ENCODE data around the gene BCL2. TPM values are rescaled to one million over a fixed set of nuclear protein-coding genes. Genes with fewer than 3 reads are reported as not detected.

Gene BCL2
- total RNA-seq, 1 experiment from 2014 or later, result 2.5 TPM

DNA sequence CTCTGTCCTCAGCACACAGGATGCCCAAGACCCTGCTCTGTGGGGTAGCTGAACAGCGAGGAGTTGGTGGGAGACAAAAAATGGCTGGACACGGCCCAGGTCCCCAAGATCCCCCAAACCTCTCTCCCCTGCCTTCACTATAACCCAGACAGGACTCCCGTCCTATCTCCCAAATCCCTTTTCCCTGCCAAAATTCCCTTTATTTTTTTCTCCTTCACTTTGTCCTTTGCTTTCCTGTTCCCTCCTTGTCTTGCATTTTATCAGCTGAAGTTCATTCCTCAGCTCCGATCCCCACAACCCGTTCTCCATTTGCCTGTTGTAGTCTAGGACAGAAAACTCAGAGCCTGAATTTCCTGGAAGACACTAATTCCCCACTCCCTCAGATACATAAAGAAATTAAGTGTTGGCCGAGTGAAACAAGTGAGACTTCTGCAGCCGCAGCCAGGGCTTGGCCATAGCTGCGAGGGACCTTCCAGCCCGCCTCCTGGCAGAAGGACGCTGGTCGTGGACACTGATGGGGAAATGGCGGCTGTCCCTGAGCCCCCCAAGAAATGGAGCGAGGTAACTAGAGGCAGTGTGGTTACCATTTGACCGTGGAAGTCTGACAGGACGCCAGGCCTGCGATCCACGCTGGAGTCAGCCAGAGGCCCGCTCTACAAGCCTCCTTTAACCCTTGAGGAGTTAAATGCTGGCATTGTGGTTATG lies 173.6 kb downstream of the BCL2 start:
- 0 out of 2 replicates have a peak, but pooled peaks cover 7% of the 10 kb centered on the region for H3K27me3 ChIP-seq (ENCODE audit: insufficient read depth, low read length)
- no peak overlapping the region for H3K4me3 ChIP-seq (replicated peaks in 1 of 2; ENCODE audit: low read depth in 1 of 2, low read length in 2 of 2)
- no peak overlapping the region for H3K9ac ChIP-seq (ENCODE audit: low read length)
- no peak overlapping the region for H3K27ac ChIP-seq (ENCODE audit: low read depth, low read length)
- no peaks in the 10 kb centered on the region for H3K9me3 ChIP-seq (ENCODE audit: control insufficient read depth in 1 of 2, insufficient read depth in 1 of 2, low read depth in 1 of 2, low read length in 2 of 2)
- POLR2A ChIA-PET, result no interaction called here
- no peaks in the 10 kb centered on the region for H3K4me1 ChIP-seq (ENCODE audit: control insufficient read depth in 1 of 2, insufficient read depth in 2 of 2, low read length in 2 of 2)
- DNase-seq (ENCODE audit: low read depth, low spot score) (no peak), ATAC-seq (no peak)
- no TSS peak for BruUV-seq (replicated peaks)
- TF ChIP-seq SIN3A (IDR thresholded peaks at IDR 0.05; ENCODE audit: low read depth) (no peak), SP1 (IDR thresholded peaks at IDR 0.05; ENCODE audit: low read depth) (no peak), POLR2AphosphoS5 (IDR thresholded peaks at IDR 0.05; ENCODE audit: low read depth, low read length) (no peak), SRF (IDR thresholded peaks at IDR 0.05; ENCODE audit: low read depth) (no peak)
- no peaks in the 10 kb centered on the region for H3K79me2 ChIP-seq (ENCODE audit: insufficient read depth, low read length)
- intact Hi-C loops (cut with micrococcal nuclease), result no loop called here
- H4K20me1 ChIP-seq (ENCODE audit: insufficient read depth), result no peaks in the 10 kb centered on the region
- CTCF ChIA-PET, result no interaction called here
- no peak overlapping the region for H3K4me2 ChIP-seq (ENCODE audit: low read length)
- H3K36me3 ChIP-seq (ENCODE audit: control insufficient read depth in 1 of 2, insufficient read depth in 2 of 2, low read length in 2 of 2), result no peaks in the 10 kb centered on the region
- no peaks in the 10 kb centered on the region for H3K9me2 ChIP-seq (ENCODE audit: insufficient read depth)
- H2AFZ ChIP-seq (ENCODE audit: low read depth, low read length, poor library complexity, severe bottlenecking), result no peak overlapping the region
- RAD21 ChIA-PET (ENCODE audit: low non-redundant PET in 1 of 2, low total read pairs in 2 of 2, uncharacterized antibody in 2 of 2, unreplicated experiment in 2 of 2), result no interaction called here

DNA sequence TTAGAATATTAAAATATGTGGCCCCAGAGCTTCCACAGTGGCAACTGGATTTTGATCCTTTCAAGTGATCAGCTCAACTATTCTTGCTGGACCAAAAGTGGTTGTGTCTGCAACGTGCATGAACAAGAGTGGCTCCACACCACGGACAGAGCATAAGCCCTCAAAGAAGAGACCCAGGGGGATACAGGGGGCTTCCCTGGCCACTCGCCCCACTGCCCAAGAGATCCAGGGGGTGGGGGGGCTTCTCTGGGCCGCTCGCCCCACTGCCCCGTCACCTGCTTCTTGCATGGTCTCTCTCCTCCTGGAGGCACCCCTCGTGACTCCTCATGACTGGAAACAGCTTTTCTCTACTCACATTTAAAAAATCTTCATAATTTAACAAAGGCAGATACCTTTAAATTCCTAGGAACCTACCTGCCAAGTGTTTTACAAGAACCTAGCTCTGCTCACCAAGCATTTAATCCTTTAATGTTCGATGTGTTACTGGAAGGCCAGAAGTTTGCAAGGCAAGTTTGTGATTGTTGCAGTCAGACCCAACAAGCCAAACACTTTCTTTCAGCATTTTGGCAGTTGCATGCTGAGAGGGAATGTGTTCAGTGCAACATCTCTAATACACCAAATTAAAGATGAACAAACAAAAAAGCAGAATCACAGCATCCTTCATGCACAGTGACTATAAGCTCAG lies 174.3 kb downstream of the BCL2 start:
- CTCF ChIA-PET, result no interaction called here
- Histone ChIP-seq H3K4me1 (ENCODE audit: control insufficient read depth in 1 of 2, insufficient read depth in 2 of 2, low read length in 2 of 2) (no peaks in the 10 kb centered on the region), H4K20me1 (ENCODE audit: insufficient read depth) (no peaks in the 10 kb centered on the region), H3K9ac (ENCODE audit: low read length) (no peak overlapping the region), H3K9me3 (ENCODE audit: control insufficient read depth in 1 of 2, insufficient read depth in 1 of 2, low read depth in 1 of 2, low read length in 2 of 2) (no peaks in the 10 kb centered on the region), H3K9me2 (ENCODE audit: insufficient read depth) (no peaks in the 10 kb centered on the region), H3K36me3 (ENCODE audit: control insufficient read depth in 1 of 2, insufficient read depth in 2 of 2, low read length in 2 of 2) (no peaks in the 10 kb centered on the region), H3K4me3 (replicated peaks in 1 of 2; ENCODE audit: low read depth in 1 of 2, low read length in 2 of 2) (no peak overlapping the region), H3K27ac (ENCODE audit: low read depth, low read length) (no peak overlapping the region), H3K27me3 (ENCODE audit: insufficient read depth, low read length) (0 out of 2 replicates have a peak, but pooled peaks cover under 1% of the 10 kb centered on the region), H3K4me2 (ENCODE audit: low read length) (no peak overlapping the region), H3K79me2 (ENCODE audit: insufficient read depth, low read length) (no peaks in the 10 kb centered on the region), H2AFZ (ENCODE audit: low read depth, low read length, poor library complexity, severe bottlenecking) (no peak overlapping the region)
- intact Hi-C loops (cut with micrococcal nuclease), result no loop called here
- RAD21 ChIA-PET (ENCODE audit: low non-redundant PET in 1 of 2, low total read pairs in 2 of 2, uncharacterized antibody in 2 of 2, unreplicated experiment in 2 of 2), result no interaction called here
- no peak for ATAC-seq
- POLR2A ChIA-PET, result no interaction called here
- no TSS peak for BruUV-seq (replicated peaks)
- no peak for DNase-seq (ENCODE audit: low read depth, low spot score)
- TF ChIP-seq POLR2A (IDR thresholded peaks at IDR 0.05; ENCODE audit: borderline replicate concordance, extremely low read depth, insufficient read depth, insufficient read length) (no peak), YY1 (IDR thresholded peaks at IDR 0.05; ENCODE audit: extremely low read depth, insufficient replicate concordance, low read depth, low read length) (no peak), ZFX (IDR thresholded peaks at IDR 0.05) (no peak), EZH2 (IDR thresholded peaks at IDR 0.05) (no peak), SP1 (IDR thresholded peaks at IDR 0.05; ENCODE audit: low read depth) (no peak), REST (IDR thresholded peaks at IDR 0.05; ENCODE audit: low read depth) (no peak), CEBPB (IDR thresholded peaks at IDR 0.05; ENCODE audit: low read depth) (no peak), FOSL1 (IDR thresholded peaks at IDR 0.05; ENCODE audit: low read depth) (no peak), ELF1 (IDR thresholded peaks at IDR 0.05; ENCODE audit: borderline replicate concordance, low read depth) (no peak), SRF (IDR thresholded peaks at IDR 0.05; ENCODE audit: low read depth) (no peak)
- TF ChIP-seq, protein P1, sequence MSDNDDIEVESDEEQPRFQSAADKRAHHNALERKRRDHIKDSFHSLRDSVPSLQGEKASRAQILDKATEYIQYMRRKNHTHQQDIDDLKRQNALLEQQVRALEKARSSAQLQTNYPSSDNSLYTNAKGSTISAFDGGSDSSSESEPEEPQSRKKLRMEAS (IDR thresholded peaks at IDR 0.05), result no peak
- TF ChIP-seq, protein P2, sequence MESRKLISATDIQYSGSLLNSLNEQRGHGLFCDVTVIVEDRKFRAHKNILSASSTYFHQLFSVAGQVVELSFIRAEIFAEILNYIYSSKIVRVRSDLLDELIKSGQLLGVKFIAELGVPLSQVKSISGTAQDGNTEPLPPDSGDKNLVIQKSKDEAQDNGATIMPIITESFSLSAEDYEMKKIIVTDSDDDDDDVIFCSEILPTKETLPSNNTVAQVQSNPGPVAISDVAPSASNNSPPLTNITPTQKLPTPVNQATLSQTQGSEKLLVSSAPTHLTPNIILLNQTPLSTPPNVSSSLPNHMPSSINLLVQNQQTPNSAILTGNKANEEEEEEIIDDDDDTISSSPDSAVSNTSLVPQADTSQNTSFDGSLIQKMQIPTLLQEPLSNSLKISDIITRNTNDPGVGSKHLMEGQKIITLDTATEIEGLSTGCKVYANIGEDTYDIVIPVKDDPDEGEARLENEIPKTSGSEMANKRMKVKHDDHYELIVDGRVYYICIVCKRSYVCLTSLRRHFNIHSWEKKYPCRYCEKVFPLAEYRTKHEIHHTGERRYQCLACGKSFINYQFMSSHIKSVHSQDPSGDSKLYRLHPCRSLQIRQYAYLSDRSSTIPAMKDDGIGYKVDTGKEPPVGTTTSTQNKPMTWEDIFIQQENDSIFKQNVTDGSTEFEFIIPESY (IDR thresholded peaks at IDR 0.05; ENCODE audit: extremely low read depth, insufficient replicate concordance, low read length), result no peak
